AG08396 (cell line): ENCODE measurements around the gene OR5AP2.
A peak's percentile ranks its signal among the peaks of the same experiment; 100 is the strongest.
"Not testable (repeated sequence)": the region's sequence is repeated elsewhere in the genome, so short reads cannot be mapped to it uniquely, and the experiment has no call there.

Experiments
- DNase-seq: peaks from one replicate; pipeline ENCODE4 v3.0.0; 2012; ENCODE audit warnings: low spot score, mixed read lengths

The OR5AP2 gene

DNA sequence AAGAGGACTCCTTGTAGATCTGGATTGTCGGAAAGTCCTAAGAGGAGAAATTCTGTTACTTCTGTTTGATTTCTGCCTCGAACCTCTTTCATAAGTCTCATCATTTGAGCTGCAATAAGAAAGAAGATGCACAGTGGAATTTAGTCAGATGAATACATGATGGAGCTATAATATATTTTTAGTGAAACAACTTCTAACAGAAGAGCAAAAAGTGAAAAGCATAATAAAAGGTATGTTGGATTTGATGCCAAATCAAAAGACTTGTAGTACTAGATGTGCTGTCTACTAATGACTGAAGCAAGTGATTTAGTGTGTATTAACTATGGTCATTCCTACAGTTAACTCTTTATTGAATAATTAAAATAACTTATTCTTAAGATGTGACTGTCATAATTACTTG, at the start of gene OR5AP2:
OR5AP2 (minus strand) TSS at position 101 of the 400 bp plus-strand sequence; CDS start at position 101, 0 bp downstream.
- no peak for DNase-seq

- DNase-seq: not testable (repeated sequence)
Observed at GRCh38 chr11:56691179-56691578, 48.9 kb upstream of the OR5AP2 start.

DNA sequence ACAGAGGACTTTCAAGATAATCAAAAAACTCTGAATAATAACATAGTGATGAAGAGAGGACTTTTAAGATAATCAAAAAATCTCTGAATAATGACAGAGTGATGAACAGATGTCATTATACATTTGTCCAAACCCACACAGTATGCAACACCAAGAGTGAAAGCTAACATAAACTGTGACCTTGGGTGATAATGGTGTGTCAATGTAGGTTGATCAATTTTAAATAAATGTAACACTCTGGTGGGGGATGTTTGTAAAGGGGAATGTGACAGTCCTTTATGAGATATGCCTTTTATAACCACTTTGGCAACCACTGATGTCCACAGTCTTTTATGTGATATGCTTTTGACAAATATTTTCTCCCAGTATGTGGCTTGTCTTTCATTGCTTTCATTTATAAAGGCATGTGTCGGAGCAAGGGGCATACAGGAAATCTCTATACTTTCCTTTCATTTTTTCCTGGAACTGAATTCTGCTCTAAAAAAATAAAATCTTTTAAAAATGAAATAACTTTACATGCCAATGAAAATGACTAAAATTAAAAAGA, 46.4 kb upstream of the OR5AP2 start:
- no peak for DNase-seq

DNA sequence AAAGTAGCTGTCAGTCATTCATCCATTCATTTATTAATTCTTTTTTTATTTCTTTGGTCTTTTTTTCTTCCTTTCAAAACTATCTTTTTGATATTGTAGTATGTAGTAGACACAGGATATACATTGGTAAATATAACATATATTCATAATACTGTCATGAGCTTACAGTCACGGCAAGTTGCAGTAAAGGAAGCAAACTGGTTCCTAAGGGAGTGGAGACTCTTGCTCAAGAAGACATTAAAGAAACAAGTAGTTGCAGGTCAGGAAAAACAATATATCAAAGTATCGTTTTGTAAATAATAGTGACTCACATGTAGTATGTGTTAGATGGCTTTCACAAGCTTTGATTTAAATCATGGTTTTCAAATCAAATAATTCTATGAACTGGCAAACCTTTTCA, 28.7 kb upstream of the OR5AP2 start:
- no peak for DNase-seq

DNA sequence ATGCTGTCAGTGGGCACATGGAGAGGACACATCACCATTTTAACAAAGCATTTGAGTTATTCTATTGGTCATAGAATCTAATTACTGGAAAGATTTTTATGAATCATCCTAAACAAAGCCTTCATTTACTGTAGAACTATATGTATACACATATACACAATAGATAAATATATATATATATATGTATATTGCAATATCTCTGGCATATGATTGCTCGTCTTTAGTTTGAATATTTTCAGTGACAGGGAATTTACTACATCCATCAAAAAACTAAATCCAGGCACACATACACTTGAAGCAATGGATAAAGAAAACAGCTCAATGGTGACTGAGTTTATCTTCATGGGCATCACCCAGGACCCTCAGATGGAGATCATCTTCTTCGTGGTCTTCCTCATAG, 21.1 kb upstream of the OR5AP2 start, which contains the start of gene OR5AR1:
OR5AR1 (plus strand) TSS at position 301 of the 400 bp plus-strand sequence; CDS start at position 301, 0 bp downstream.
- no peak for DNase-seq

DNA sequence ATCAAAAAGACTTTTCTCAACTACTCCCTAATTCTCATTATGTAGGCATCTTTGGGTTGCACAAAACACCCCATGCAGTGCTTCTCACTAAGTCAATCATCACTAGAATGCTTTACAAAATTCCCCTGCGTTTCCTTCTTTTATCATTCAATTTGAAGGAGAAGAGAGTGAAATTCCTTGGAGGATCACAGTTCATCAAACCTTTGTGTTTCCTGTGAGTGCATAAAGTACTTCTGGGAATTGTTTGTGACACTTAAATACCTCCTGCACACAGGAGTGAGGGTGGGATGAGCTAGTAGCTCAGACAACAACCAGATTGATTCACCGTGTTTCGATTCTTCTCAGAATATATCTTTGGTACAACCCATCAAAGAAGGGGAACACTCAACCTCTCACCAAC, 17.5 kb upstream of the OR5AP2 start:
- DNase-seq: no peak

DNA sequence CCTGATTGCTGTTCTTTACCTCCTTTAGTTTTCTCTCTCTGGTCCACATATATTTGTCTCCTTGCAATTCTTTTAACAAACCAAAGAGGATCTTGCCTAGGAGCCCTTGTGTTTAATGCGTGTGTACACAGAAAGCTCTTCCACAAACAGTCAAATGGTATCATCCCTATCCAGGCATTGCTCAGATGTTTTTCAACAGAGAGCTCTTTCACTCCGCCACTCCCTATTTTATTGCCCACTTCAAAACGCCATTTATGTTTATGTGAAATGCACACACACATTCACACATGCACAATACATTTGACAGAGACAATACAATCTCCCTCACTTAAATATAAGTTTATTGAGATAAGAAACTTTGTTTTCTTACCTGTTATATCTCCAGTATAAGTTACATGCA, 4.7 kb downstream of the OR5AP2 start:
- no peak for DNase-seq

DNA sequence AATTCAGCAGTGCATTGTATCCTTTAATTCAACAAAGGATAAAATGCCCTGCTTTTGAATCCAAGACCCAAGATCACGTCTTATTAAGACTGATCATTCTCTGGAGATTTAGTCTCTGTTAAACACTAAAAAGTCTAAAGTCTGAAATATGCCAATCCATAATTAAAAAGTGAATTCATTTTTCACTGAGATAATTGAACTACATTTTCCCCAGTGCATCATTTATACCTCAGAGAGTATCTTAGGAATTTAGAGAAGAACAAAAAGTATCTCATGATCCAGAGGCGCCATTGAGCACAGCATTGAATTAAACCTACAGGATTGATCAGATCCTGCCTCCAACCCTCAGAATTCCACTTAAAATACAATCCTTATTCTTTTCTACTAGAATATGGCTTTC, 5.4 kb downstream of the OR5AP2 start:
- DNase-seq: no peak

DNA sequence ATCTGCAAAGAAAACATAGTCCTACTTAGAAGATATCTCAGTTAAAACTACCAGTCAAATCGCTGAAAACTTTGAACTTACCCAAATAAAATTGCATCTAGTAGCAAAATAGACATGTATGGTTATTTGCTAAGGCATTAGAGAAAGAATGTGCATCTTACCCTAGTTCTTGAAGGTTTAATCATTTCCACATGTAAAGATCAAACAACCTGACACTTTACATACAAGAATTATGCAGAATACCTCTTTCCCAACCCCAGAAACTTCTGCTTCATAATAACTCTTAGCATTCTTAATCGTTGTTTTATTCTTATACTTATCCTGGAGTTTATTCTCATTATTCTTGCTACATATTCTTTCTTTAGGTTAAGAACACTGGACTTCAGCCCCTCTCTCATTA, 9.9 kb downstream of the OR5AP2 start:
- no peak for DNase-seq

DNA sequence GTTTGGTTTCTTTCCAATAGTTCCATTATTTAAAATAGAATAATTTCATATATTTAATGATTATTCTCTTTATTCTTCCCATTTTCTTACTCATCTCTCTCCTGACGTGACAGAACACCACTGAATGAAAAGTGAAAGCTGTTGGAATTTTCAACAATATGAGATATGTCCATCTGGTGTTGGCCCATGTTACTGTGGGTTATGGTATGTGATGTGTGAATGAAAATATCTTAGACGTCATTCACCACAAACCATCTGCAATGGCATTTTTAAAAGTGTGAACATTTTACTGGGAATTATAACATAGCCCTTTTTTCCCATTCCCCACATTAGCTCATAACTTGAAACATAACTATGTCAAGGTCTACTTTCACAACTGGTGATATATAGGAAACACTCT, 16.3 kb downstream of the OR5AP2 start:
- DNase-seq: no peak

GRCh38 chr11:56624661-56625110, 17.6 kb downstream of the OR5AP2 start:
- DNase-seq: peak; percentile 28

GRCh38 chr11:56611174-56611573, 31.1 kb downstream of the OR5AP2 start:
- DNase-seq: no peak

DNA sequence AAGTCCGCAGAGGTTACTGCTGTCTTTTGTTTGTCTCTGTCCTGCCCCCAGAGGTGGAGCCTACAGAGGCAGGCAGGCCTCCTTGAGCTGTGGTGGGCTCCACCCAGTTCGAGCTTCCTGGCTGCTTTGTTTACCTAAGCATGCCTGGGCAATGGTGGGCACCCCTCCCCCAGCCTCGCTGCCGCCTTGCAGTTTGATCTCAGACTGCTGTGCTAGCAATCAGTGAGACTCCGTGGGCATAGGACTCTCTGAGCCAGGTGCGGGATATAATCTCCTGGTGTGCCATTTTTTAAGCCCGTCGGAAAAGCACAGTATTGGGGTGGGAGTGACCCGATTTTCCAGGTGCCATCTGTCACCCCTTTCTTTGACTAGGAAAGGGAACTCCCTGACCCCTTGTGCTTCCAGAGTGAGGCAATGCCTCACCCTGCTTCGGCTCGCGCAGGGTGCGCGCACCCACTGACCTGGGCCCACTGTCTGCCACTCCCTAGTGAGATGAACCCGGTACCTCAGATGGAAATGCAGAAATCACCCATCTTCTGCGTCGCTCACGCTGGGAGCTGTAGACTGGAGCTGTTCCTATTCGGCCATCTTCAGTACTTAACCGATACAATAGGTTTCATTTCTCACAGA, 50.0 kb downstream of the OR5AP2 start:
- DNase-seq: not testable (repeated sequence)
